SK-N-SH (cell line): ENCODE measurements around the gene NCBP2L. TPM values are rescaled to one million over a fixed set of nuclear protein-coding genes. Genes with fewer than 3 reads are reported as not detected.

ENCODE experiments used
- CTCF ChIA-PET: fragments of 300-600, 350-600 bp; formaldehyde crosslinking; extraction: SDS; loops from one replicate; lab custom pipeline; 2021; lab: Yijun Ruan, JAX
- POLR2A ChIA-PET: fragments of 350-600 bp; sonication (Branson Sonifier 250); formaldehyde crosslinking; extraction: SDS; loops from one replicate; lab custom pipeline; 2020; ENCODE audit warnings: antibody characterized with exemption, inconsistent platforms; lab: Yijun Ruan, JAX
- DNase-seq: peaks from one replicate; pipeline ENCODE4 v3.0.0; 2012
- H2AFZ ChIP-seq: fragments of 200-600 bp; sonication (generic); 2 replicates; pipeline ENCODE4 v1.8.1; 2016; ENCODE audit warnings: antibody characterized with exemption, mild to moderate bottlenecking, low read depth
- H3F3A ChIP-seq: fragments of 200-600 bp; sonication (generic); replicated peaks from 2 replicates; pipeline ENCODE3; 2016; ENCODE audit warnings: antibody characterized with exemption, mild to moderate bottlenecking; ENCODE audit not compliant: insufficient read depth
- H3K27ac ChIP-seq, 2 experiments: fragments of 200-500 bp in 1 of 2; fragments of 200-600 bp in 1 of 2; sonication (Bioruptor generic) in 1 of 2; sonication (generic), shearing (Covaris generic) in 1 of 2; 2 replicates each; pipeline versions ENCODE4 v1.5.1 to v1.6.1; 2014 to 2016; ENCODE audit warnings: low read depth in 2 of 2, inconsistent platforms in 1 of 2, low read length in 1 of 2, mild to moderate bottlenecking in 1 of 2, mixed read lengths in 1 of 2
- H3K27me3 ChIP-seq: fragments of 200-600 bp; sonication (generic), shearing (Covaris generic); 2 replicates; pipeline ENCODE4 v1.6.1; 2016; ENCODE audit warnings: mixed run types; ENCODE audit not compliant: insufficient read depth
- H3K36me3 ChIP-seq, 2 experiments: fragments of 200-500 bp in 1 of 2; fragments of 200-600 bp in 1 of 2; sonication (Bioruptor generic) in 1 of 2; sonication (generic) in 1 of 2; replicated peaks in 1 of 2; 2 replicates each; pipeline versions ENCODE3 to v1.5.1; 2014 to 2016; ENCODE audit warnings: low read length in 1 of 2, mild to moderate bottlenecking in 1 of 2; ENCODE audit not compliant: insufficient read depth in 2 of 2, control insufficient read depth in 1 of 2
- H3K4me1 ChIP-seq, 2 experiments: fragments of 200-500 bp in 1 of 2; fragments of 200-600 bp in 1 of 2; sonication (Bioruptor generic) in 1 of 2; sonication (generic), shearing (Covaris generic) in 1 of 2; 2 replicates each; pipeline versions ENCODE4 v1.5.1 to v1.6.1; 2014 to 2016; ENCODE audit warnings: low read depth in 1 of 2, low read length in 1 of 2, mixed run types in 1 of 2; ENCODE audit not compliant: insufficient read depth in 2 of 2, control insufficient read depth in 1 of 2
- H3K4me2 ChIP-seq: fragments of 200-600 bp; sonication (generic), shearing (Covaris generic); 2 replicates; pipeline ENCODE4 v1.6.1; 2017; ENCODE audit warnings: mixed run types
- H3K4me3 ChIP-seq, 2 experiments: fragments of 200-500 bp in 1 of 2; fragments of 200-600 bp in 1 of 2; sonication (Bioruptor generic) in 1 of 2; sonication (generic), shearing (Covaris generic) in 1 of 2; 2 replicates each; pipeline versions ENCODE4 v1.5.1 to v1.8.1; 2014 to 2016; ENCODE audit warnings: low read depth in 2 of 2, inconsistent platforms in 1 of 2, low read length in 1 of 2, mild to moderate bottlenecking in 1 of 2, mixed read lengths in 1 of 2, moderate library complexity in 1 of 2
- H3K79me2 ChIP-seq: fragments of 200-600 bp; sonication (generic); 2 replicates; pipeline ENCODE4 v1.8.1; 2017; ENCODE audit warnings: mild to moderate bottlenecking; ENCODE audit not compliant: insufficient read depth
- H3K9ac ChIP-seq: fragments of 200-600 bp; sonication (generic); 2 replicates; pipeline ENCODE4 v1.6.1; 2017; ENCODE audit warnings: mixed run types
- H3K9me2 ChIP-seq: fragments of 200-600 bp; sonication (generic); 2 replicates; pipeline ENCODE4 v1.6.1; 2017; ENCODE audit warnings: mixed run types
- H3K9me3 ChIP-seq: fragments of 200-600 bp; sonication (generic); 2 replicates; pipeline ENCODE4 v1.6.1; 2017; ENCODE audit warnings: mixed run types, mild to moderate bottlenecking, moderate library complexity
- H4K20me1 ChIP-seq: fragments of 200-600 bp; sonication (generic); 2 replicates; pipeline ENCODE4 v1.6.1; 2017; ENCODE audit warnings: mild to moderate bottlenecking, mixed run types; ENCODE audit not compliant: insufficient read depth
- CHD2 ChIP-seq: fragments of 150-350 bp; IDR thresholded peaks from 2 replicates; pipeline ENCODE4 v1.6.1; 2018; ENCODE audit warnings: low read length; ENCODE audit not compliant: partially characterized antibody
- ELF1 ChIP-seq: IDR thresholded peaks from 2 replicates; pipeline ENCODE4 v1.4.0; 2012
- EZH2phosphoT487 ChIP-seq: fragments of 200-600 bp; sonication (generic); IDR thresholded peaks from 2 replicates; pipeline ENCODE4 v1.6.1; 2017; ENCODE audit warnings: low read depth, mixed run types, mild to moderate bottlenecking, antibody characterized with exemption, moderate library complexity, borderline replicate concordance
- FOXJ3 ChIP-seq: sonication (generic); formaldehyde crosslinking; IDR thresholded peaks from 2 replicates; pipeline ENCODE4 v1.5.1; 2020; ENCODE audit warnings: mild to moderate bottlenecking, missing genetic modification reagents
- FOXM1 ChIP-seq: IDR thresholded peaks from 2 replicates; pipeline ENCODE4 v1.4.0; 2012; ENCODE audit warnings: low read depth, mild to moderate bottlenecking
- GATA2 ChIP-seq: sonication (generic); formaldehyde crosslinking; IDR thresholded peaks from 2 replicates; pipeline ENCODE4 v1.5.0; 2020; ENCODE audit warnings: mild to moderate bottlenecking, missing genetic modification reagents
- JUND ChIP-seq: IDR thresholded peaks from 2 replicates; pipeline ENCODE4 v1.4.0; 2012
- MEF2A ChIP-seq: IDR thresholded peaks from 2 replicates; pipeline ENCODE4 v1.4.0; 2012; ENCODE audit warnings: low read depth, borderline replicate concordance
- POLR2AphosphoS5 ChIP-seq: IDR thresholded peaks from 2 replicates; pipeline ENCODE4 v1.6.1; 2012; ENCODE audit warnings: low read depth, low read length
- RAD21 ChIP-seq: IDR thresholded peaks from 2 replicates; pipeline ENCODE4 v1.6.1; 2012; ENCODE audit warnings: mild to moderate bottlenecking, low read length
- RFX5 ChIP-seq: IDR thresholded peaks from 2 replicates; pipeline ENCODE4 v1.6.1; 2012; ENCODE audit warnings: mild to moderate bottlenecking, improper control_type of control experiment, low read length
- RXRA ChIP-seq: IDR thresholded peaks from 2 replicates; pipeline ENCODE4 v1.4.0; 2012; ENCODE audit warnings: low read depth, mild to moderate bottlenecking, borderline replicate concordance
- SMC3 ChIP-seq: IDR thresholded peaks from 2 replicates; pipeline ENCODE4 v1.6.1; 2012; ENCODE audit warnings: low read depth, low read length, improper control_type of control experiment
- TAF1 ChIP-seq: IDR thresholded peaks from 2 replicates; pipeline ENCODE4 v1.6.1; 2012; ENCODE audit warnings: low read depth, mild to moderate bottlenecking, low read length, moderate library complexity, borderline replicate concordance
- TCF12 ChIP-seq: IDR thresholded peaks from 2 replicates; pipeline ENCODE4 v1.4.0; 2012
- WGBS: methylation state at CpG from one replicate; pipeline ENCODE4 v1.1.6; 2017; ENCODE audit warnings: low lambda C conversion rate; 5-methylcytosine and 5-hydroxymethylcytosine counted together
- polyA plus RNA-seq, 3 experiments: library from polyadenylated mRNA; depleted of rRNA; stranded (reverse); fragments of >200 nt; gene quantifications; 2 replicates each; pipeline ENCODE4 v1.2.3, GENCODE V29; 2012
- TF ChIP-seq, protein P1 (sequence below): IDR thresholded peaks from 2 replicates; pipeline ENCODE4 v1.6.1; 2012; ENCODE audit warnings: mild to moderate bottlenecking, low read depth, low read length, moderate library complexity
- TF ChIP-seq, protein P2 (sequence below): IDR thresholded peaks from 2 replicates; pipeline ENCODE4 v1.4.0; 2012; ENCODE audit warnings: low read depth, borderline replicate concordance
- TF ChIP-seq, protein P3 (sequence below): IDR thresholded peaks from 2 replicates; pipeline ENCODE4; 2012
- TF ChIP-seq, protein P4 (sequence below): fragments of 200-600 bp; sonication (generic); IDR thresholded peaks from 2 replicates; pipeline ENCODE4 v1.6.1; 2017; ENCODE audit warnings: antibody characterized with exemption, mild to moderate bottlenecking, moderate library complexity
- TF ChIP-seq, protein P5 (sequence below): fragments of 150-350 bp; IDR thresholded peaks from 2 replicates; pipeline ENCODE4 v1.6.1; 2016; ENCODE audit warnings: mild to moderate bottlenecking, low read depth, low read length

Gene NCBP2L
- polyA plus RNA-seq, 1 of the 3 experiments (the other 2 are of a cell fraction), result not detected

DNA sequence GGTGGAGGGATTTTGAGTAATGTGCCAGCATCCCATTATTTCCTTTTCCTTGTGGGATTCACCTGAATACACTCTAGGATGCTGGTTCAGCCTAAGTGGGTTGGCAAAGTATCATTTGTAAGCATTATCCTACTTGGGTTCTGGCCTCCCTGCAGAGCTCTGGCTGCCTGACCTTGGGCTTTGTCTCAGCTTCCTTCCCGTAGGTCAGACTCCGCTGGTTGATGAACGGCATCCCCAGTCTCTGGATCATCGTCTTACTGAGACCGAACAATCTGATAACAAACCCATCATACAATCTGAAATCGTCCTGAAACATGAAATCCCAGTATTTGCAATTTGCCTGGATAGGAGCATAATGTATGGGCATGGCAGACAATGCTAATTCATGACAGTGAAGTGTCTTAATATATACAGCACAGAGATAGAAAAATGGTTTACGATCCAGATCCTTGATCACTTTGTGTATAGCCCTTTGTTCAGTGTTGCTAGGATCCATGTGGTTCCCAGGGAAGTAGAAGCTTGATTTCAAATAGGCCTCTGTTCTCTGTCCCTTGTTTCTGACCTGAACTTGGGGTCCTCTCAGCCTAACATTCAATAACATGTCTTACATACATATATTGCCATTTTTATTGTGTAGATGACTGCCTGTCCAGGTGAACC lies 53.7 kb downstream of the NCBP2L start:
- no peak for DNase-seq
- H3K4me2 ChIP-seq, result no peak overlapping the region
- H4K20me1 ChIP-seq, result no peaks in the 10 kb centered on the region
- no peaks in the 10 kb centered on the region for H3F3A ChIP-seq
- CTCF ChIA-PET, result no interaction called here
- no peaks in the 10 kb centered on the region for H3K36me3 ChIP-seq
- no peaks in the 10 kb centered on the region for H3K79me2 ChIP-seq
- no peaks in the 10 kb centered on the region for H3K9me3 ChIP-seq
- H3K9ac ChIP-seq, result no peak overlapping the region
- POLR2A ChIA-PET, result no interaction called here
- no peaks in the 10 kb centered on the region for H3K9me2 ChIP-seq
- peaks cover 18% of the 10 kb centered on the region; the same call in 1 of the 2 replicates for H3K27me3 ChIP-seq
- 22% methylated on average over 7 of the region's 7 CpGs for WGBS
- no peak overlapping the region for H3K27ac ChIP-seq
- no peak overlapping the region for H2AFZ ChIP-seq
- no peaks in the 10 kb centered on the region for H3K4me1 ChIP-seq
- no peak overlapping the region for H3K4me3 ChIP-seq
- no peak for TF ChIP-seq FOXJ3 (CRISPR knock-in tag)
- no peak for TF ChIP-seq JUND
- no peak for TF ChIP-seq SMC3
- no peak for TF ChIP-seq POLR2AphosphoS5
- no peak for TF ChIP-seq EZH2phosphoT487
- TF ChIP-seq, protein P1, sequence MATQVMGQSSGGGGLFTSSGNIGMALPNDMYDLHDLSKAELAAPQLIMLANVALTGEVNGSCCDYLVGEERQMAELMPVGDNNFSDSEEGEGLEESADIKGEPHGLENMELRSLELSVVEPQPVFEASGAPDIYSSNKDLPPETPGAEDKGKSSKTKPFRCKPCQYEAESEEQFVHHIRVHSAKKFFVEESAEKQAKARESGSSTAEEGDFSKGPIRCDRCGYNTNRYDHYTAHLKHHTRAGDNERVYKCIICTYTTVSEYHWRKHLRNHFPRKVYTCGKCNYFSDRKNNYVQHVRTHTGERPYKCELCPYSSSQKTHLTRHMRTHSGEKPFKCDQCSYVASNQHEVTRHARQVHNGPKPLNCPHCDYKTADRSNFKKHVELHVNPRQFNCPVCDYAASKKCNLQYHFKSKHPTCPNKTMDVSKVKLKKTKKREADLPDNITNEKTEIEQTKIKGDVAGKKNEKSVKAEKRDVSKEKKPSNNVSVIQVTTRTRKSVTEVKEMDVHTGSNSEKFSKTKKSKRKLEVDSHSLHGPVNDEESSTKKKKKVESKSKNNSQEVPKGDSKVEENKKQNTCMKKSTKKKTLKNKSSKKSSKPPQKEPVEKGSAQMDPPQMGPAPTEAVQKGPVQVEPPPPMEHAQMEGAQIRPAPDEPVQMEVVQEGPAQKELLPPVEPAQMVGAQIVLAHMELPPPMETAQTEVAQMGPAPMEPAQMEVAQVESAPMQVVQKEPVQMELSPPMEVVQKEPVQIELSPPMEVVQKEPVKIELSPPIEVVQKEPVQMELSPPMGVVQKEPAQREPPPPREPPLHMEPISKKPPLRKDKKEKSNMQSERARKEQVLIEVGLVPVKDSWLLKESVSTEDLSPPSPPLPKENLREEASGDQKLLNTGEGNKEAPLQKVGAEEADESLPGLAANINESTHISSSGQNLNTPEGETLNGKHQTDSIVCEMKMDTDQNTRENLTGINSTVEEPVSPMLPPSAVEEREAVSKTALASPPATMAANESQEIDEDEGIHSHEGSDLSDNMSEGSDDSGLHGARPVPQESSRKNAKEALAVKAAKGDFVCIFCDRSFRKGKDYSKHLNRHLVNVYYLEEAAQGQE, result no peak
- TF ChIP-seq, protein P2, sequence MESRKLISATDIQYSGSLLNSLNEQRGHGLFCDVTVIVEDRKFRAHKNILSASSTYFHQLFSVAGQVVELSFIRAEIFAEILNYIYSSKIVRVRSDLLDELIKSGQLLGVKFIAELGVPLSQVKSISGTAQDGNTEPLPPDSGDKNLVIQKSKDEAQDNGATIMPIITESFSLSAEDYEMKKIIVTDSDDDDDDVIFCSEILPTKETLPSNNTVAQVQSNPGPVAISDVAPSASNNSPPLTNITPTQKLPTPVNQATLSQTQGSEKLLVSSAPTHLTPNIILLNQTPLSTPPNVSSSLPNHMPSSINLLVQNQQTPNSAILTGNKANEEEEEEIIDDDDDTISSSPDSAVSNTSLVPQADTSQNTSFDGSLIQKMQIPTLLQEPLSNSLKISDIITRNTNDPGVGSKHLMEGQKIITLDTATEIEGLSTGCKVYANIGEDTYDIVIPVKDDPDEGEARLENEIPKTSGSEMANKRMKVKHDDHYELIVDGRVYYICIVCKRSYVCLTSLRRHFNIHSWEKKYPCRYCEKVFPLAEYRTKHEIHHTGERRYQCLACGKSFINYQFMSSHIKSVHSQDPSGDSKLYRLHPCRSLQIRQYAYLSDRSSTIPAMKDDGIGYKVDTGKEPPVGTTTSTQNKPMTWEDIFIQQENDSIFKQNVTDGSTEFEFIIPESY, result no peak
- TF ChIP-seq GATA2 (CRISPR knock-in tag), result no peak
- no peak for TF ChIP-seq TCF12
- TF ChIP-seq TAF1, result no peak
- no peak for TF ChIP-seq RXRA
- no peak for TF ChIP-seq CHD2
- TF ChIP-seq, protein P3, sequence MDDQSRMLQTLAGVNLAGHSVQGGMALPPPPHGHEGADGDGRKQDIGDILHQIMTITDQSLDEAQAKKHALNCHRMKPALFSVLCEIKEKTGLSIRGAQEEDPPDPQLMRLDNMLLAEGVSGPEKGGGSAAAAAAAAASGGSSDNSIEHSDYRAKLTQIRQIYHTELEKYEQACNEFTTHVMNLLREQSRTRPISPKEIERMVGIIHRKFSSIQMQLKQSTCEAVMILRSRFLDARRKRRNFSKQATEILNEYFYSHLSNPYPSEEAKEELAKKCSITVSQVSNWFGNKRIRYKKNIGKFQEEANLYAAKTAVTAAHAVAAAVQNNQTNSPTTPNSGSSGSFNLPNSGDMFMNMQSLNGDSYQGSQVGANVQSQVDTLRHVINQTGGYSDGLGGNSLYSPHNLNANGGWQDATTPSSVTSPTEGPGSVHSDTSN, result no peak
- no peak for TF ChIP-seq RAD21
- no peak for TF ChIP-seq RFX5
- TF ChIP-seq, protein P4, sequence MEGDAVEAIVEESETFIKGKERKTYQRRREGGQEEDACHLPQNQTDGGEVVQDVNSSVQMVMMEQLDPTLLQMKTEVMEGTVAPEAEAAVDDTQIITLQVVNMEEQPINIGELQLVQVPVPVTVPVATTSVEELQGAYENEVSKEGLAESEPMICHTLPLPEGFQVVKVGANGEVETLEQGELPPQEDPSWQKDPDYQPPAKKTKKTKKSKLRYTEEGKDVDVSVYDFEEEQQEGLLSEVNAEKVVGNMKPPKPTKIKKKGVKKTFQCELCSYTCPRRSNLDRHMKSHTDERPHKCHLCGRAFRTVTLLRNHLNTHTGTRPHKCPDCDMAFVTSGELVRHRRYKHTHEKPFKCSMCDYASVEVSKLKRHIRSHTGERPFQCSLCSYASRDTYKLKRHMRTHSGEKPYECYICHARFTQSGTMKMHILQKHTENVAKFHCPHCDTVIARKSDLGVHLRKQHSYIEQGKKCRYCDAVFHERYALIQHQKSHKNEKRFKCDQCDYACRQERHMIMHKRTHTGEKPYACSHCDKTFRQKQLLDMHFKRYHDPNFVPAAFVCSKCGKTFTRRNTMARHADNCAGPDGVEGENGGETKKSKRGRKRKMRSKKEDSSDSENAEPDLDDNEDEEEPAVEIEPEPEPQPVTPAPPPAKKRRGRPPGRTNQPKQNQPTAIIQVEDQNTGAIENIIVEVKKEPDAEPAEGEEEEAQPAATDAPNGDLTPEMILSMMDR, result no peak
- no peak for TF ChIP-seq FOXM1
- no peak for TF ChIP-seq ELF1
- no peak for TF ChIP-seq MEF2A
- TF ChIP-seq, protein P5, sequence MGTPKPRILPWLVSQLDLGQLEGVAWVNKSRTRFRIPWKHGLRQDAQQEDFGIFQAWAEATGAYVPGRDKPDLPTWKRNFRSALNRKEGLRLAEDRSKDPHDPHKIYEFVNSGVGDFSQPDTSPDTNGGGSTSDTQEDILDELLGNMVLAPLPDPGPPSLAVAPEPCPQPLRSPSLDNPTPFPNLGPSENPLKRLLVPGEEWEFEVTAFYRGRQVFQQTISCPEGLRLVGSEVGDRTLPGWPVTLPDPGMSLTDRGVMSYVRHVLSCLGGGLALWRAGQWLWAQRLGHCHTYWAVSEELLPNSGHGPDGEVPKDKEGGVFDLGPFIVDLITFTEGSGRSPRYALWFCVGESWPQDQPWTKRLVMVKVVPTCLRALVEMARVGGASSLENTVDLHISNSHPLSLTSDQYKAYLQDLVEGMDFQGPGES, result no peak
